HG02763 (cell line): ENCODE results near the gene PSME3IP1.

Source experiments
- ATAC-seq: cut with Tn5 transposase; IDR thresholded peaks from one replicate; pipeline ENCODE4 v1.9.1; 2021; ENCODE audit warnings: mild to moderate bottlenecking, moderate library complexity; ENCODE audit not compliant: unreplicated experiment

The PSME3IP1 gene

DNA sequence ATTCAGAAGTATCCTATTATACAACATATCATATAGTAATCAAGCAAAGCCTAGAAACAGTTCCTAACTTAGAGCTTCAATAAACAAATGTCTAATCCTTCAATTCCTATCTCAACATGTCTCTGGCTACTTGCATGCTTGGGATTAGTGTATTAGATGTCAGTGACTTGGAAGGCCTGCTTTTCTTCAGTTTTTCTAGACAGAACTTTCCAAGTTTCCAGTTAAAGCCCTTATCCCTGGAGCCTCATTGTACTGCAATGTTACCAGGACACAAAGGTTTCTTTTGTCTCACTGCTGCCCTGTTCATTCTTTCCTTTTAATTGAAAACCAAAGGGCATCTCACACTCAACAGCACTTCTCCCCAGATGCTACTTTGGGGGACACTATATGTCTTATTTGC is 16.5 kb downstream of the PSME3IP1 start:
- no peak for ATAC-seq

DNA sequence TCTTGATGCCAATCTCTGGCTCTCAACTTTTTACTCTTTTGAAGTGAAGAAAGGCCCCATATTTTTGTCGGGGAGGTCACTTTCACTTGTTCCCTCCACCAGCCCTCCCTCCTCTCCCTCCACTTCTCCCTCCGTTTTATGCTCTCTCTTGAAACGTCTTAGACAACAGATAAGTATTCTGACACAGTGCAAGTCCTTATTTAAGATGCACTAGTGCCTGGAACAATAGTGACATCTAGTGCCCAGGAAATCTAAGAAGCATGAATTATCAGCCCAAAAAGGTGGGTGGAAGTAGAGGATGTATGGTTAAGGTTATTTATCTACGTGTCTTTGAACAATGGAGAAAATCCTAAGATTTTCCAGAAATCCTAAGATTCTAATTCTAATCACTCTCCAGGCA is 17.9 kb downstream of the PSME3IP1 start:
- ATAC-seq, result no peak

DNA sequence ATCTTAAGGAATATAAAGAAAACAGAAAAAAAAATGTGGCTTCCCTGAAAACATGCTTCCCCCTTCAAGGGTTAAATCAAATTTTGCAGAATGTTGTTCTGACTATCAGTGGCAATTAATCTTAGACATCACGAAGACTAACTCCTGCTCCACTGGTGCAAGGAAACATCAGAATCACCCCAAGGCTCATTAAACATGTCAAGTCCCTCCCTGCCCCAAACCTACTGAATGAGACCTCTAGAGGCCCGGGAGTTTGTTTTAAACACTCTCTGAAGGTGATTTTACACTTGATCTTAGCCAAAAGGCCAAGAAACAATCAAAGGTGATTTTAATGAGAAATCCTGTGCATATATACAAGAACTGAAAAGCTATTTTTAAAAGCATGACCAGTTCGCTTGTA is 18.3 kb downstream of the PSME3IP1 start:
- ATAC-seq, result no peak

DNA sequence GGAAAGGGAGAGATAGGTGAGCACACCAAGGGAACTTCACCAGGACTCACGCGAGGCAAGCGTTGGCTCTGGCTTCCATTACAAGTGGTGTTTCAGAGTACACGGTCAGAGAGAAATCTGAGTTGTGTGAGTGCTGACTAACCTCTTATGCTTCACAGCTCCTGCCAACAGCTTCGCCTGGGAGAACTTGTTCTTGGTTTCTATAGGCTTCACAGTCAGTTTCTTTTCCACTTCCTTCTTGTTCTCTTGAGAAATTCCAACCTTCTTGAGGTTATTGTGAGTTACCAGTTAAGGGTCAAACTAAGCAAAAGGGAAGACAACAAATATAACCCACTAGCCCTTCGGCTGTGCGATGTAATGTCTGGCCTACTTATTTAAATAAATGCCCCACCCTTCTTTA is 18.9 kb downstream of the PSME3IP1 start:
- no peak for ATAC-seq

DNA sequence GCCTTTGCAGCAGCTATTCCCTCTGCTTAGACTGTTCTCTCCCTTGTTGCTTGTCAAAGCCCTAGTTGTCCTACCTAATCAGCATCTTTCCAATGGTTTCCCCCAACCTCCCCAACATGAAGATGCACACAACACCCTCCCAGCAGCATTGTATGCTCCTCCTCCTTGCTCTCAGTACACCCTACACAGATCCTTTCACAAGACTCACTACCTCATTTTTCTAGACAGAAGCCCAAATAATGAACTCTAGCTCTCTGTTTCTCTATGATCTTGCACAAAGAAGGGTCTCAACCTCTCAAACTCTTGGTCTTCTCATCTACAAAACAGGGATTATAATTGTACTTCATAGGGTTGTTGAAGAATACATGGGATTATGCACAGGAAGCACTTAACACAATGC is 19.4 kb downstream of the PSME3IP1 start:
- no peak for ATAC-seq

DNA sequence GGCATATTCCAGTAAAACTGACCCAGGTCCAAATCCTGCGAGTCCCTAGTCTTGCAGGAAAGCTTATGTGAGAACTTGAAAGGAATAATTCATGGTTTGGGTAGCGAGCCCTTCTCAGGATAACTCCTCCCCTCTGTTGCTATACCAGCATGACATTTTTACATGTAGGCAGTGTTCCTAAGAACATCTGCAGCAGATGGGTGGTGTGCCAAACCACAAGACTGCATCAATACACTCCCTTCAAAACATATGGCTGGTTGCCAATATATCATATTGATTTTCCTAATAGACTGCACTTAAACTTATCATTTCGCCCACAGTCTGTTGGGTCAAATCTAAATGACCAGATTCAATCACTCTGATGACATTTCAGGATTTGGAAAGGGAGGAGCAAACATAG is 19.9 kb downstream of the PSME3IP1 start:
- ATAC-seq, result no peak

DNA sequence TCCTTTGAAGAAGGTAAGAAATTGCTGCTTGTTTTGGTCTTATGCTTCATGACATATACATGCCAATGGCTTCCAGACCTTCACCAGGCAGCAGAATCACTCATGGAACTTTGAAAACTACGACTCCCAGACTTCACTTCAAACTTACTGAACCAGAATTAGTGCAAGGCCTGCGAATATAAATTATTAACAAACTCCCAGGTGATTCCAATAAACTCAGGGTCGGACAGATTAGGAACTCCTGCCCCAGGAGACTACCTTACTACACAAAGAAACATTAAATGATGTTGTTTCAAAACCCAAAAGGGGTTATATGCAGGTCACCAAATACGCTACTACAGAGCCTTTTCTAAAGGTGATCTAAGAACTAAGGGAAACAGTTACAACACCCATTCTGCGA is 20.4 kb downstream of the PSME3IP1 start:
- ATAC-seq, result no peak

DNA sequence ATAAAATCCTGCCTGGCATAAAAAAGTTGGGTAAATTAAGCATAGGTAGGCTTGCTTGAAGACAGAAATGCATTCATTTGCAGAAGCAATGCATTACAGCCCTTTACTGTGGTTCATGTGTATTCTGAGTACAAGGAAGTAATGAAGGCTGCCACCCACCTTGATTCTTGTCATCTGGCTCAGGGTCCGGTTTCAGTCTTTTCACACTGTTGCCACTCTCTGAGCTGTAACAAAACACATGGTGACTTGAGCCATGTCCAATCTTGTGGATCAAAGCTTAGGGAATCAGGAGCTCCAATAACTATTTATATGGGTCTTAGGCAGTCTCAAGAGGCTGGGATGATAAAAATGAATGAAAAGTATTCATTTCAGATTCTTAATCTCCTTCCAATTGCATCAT is 22.0 kb downstream of the PSME3IP1 start:
- ATAC-seq, result no peak

DNA sequence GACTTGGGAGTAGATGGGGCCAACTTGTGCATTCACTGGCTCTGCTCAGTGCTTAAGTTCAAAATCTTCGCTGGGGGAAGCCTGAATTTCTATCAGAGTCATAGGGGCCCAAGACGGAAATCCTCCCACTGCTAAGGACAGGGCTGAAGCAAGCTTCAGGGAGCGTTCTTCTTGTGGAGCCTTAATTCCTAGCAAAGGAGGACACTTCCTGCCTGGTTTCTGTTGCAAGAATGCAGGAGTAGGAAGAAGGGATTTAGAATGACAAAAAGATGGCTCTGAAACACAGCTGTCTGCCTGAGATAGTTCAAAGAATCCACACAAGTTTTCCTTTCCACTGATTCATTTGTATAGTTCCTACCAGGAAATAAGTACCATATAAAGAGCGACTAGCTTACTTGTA is 26.4 kb downstream of the PSME3IP1 start:
- no peak for ATAC-seq

DNA sequence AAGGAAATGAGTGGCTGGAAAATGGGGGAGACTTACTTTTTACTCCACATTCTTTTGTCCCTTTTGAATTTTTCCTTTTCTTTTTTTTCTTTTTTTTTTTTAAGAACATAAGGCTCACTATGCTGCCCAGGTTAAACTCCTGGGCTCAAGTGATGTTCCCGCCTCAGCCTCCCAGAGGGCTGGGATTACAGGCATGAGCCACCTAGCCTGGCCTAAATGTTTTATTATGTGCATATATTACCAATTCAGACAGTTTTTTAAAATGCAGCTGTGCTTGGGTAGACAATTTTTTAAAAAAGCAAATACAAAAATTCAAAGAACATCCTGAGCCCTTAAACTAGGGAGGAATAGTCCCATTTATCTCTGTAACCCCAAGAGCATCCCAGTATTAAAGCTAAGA is 28.3 kb downstream of the PSME3IP1 start:
- no peak for ATAC-seq

DNA sequence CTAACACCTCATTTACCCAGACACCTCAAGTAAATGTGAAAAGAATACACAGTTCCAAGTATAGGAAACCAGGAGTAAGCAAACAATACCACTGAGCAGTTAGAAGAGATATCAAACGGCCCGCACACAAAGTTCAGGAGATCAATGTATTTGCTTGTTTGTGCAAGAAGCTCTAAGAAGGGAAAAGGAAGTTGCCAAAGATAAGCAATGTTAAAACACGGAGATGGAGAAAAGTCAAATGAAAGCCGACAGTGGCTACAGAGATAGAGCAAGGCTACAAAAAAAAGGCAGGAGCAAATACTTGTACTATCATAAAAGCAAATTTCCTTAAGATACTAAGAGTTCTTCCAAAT is 29.5 kb downstream of the PSME3IP1 start:
- ATAC-seq, result no peak

DNA sequence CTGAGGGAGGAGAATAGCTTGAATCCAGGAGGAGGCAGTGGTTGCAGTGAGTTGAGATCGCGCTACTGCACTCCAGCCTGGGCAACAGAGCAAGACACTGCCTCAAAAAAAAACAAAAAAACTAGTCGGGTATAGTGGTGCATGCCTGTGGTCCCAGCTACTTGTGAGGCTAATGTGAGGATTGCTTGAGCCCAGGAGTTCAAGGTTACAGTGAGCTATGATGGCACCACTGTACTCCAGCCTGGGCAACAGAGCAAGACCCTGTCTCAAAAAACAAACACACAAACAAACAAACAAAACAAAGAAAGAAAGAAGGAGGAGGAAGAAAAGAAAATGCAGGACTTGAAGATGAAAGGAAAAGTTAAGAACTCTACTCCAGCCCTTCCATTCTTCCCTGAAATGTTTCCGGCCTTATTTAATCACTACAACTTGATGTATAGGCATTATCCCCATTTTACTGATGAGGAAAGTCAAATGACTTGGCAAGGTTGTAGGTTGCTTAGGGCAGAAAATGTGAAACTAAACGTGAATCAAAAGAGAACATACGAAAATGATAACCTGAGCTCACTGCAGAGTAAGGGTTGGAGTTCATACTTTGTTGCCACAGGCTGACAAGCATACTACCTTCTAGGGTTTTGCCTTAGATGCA is 30.0 kb downstream of the PSME3IP1 start:
- no peak for ATAC-seq

DNA sequence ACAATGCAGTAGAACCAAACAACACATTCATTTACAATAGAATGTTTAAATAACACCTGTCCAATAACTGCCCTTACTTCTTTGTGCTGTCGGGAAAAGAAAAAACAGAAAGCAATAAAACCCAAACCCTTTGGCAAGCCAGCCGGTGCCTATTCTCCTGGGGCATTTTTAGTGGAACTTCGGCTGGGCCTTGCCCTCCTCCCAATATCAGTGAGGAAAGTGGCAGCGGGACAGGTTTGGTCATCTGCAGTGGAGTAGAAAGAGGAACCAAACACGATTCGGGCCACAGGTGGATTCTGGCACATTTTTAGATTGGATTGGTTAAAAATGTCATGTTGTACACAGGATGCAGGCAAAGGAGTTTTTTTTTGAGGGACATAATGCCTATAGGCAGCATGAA is 32.0 kb downstream of the PSME3IP1 start:
- ATAC-seq, result no peak

DNA sequence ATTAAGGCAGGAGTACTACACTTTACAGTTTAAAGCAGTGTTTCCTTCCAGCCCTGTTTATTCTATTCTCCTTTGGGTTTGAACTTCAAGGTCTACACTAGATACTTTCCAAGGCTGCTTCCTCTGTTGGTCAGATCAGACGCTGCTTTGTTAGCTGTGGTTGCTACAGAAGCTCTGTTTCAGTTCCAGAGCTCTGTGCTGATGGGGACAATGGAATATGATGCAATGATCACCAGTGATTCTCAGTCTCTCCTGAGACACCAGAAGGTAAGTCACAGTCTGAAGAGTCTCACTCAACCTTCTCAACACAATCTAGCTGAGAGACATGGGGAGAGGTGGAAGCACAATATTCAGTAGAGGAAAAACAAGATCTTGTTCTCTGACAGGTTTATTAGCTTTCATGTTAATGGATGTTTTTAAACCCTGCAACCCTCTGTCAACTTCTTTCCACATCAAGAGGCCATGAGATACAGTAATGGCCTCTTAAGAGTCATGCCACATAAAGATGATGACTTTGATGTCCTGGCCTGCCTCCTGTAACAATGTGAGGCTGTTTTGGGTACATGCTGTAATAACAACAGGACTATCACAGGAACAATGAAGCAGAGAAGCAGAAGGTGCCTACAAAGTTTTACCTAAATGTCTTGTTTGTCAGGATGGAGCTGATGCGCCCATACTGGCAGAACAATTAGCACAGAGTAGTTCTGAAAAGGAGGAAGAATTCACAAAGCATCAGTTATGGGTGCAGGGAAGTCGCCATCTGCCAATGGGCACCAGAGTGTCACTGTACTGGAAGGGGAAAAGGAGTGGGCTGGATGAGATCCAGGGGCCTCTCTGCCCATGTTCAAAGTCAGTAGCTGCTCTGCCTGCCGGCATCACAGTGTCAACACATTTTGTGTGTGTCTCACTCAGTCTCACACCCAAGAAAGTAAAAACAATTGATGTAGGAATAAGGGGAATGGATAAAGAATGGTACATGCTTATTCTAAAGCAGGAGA is 33.4 kb downstream of the PSME3IP1 start:
- no peak for ATAC-seq

DNA sequence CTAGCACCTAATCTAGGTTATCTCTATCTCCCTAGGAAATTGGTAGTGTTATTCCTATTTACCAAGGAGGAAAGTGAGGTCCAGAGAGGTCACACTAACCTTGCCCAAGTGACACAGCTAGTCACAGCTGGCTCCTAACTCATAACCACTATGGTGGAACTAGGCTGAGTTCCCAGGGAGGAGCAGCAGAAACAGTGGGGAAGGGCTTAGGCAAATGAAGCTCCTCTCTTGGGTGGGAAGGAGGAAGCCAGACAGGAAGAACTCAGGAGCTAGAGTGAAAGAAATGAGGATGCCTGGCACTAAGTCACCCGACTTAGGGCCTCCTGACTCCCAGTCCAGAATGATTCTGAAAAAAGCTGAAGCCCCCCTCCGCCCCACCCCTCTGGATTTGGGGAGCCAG is 34.5 kb downstream of the PSME3IP1 start:
- no peak for ATAC-seq

DNA sequence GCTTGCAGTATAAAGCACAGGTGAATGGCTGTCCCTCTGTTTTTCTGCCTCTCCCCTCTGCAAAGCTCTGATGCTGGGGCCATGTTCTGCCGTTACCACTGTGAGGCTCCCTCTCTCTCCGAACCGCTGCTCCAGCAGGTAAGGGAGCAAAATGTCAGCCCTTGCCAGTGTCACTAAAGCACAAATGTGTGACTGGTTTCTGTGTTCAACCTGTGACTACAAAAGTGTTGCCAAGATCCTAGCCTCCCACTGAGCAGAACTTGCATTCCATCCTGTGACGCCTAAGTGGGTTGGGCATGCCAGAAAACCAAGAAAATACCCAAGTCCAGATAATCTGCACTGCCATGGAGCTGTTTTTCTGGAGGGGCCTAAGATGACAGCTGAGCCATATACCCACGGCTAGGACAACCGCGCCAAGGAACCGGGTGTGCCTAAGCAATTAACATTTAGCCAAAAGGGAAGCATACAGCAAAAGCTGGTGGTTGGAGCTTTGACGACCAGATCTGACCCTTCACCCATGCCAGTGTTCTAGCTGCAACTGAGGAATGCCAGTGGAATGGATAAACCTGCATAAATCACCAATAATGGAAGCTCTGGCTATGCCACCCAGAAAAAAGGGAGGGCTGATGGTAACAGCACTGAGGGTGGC is 35.0 kb downstream of the PSME3IP1 start:
- ATAC-seq, result no peak

DNA sequence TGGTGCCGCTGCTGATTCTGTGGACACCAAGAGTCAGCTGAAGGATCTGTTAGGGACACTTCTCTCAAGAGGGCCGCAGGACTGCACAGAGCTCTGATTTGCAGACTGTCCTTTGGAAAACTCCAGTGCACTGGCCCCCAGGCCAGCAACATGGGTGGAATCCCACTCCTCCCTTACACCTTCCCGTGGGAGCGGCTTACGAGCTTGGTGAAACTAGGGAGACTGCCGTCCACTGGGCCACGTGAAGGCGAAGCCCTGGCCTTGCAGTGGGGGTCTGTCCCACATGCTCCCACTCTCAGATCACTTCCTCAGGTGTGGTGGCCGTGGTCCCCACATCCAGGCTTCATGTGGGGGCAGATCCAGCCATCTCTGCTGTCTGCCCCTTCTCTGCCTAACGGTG is 36.4 kb downstream of the PSME3IP1 start:
- no peak for ATAC-seq

DNA sequence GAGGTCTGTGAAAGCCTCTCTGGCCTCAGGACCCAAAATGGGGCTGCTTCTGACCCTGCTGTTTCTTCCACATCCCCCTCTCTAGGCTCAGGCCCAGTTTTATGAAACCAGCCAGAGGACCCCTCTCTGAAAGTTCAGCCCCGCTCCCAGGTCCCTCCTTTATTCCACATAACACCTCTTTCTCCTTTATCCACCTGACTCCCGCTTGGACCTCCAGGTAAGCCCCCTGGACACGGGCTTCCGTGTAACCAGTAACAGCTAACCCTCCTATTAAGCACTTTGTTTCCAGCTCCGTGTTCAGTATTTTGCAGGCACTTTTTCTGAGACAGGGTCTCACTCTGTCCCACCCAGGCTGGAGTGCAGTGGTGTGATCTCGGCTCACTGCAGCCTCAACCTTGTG is 37.4 kb downstream of the PSME3IP1 start:
- ATAC-seq, result no peak

DNA sequence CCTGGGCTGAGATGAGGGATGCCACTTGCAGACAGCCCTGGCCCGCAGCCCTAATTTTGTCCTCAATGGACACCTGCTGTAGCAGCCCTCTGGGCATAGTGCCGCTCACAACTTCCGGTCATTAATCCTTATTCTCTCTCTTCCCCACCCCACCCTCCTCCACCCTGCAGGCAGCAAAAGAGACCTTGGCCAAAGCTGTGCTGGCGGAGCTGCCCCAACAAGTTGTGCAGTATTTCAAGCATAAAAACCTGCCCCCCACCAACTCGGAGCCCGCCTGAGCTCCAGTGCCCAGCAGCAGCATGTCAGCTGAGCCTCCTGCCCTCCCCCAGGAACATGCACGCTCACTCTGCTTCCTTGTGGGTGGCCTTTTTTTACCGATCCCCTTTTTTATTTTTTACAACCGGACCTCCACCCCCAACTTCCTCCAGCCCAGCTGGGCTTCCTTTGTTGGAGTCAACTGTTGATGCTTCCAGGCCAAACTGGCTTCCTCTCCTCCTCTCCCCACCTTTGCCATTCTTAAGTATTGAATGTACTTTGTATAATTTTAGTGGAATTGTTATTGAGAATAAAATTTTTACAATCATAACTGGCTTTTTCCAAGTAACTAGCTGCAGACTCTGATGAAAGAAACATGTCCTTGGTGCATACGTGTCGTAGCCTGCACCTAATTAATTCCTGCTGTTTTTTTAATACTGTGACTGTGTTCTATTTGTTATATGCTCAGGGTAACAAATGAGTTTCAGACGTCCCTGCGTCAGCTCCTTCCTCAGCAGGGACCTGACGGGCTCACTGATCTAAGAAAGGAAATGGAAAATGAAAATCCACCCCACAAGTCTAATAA is 38.2 kb downstream of the PSME3IP1 start:
- ATAC-seq, result no peak

DNA sequence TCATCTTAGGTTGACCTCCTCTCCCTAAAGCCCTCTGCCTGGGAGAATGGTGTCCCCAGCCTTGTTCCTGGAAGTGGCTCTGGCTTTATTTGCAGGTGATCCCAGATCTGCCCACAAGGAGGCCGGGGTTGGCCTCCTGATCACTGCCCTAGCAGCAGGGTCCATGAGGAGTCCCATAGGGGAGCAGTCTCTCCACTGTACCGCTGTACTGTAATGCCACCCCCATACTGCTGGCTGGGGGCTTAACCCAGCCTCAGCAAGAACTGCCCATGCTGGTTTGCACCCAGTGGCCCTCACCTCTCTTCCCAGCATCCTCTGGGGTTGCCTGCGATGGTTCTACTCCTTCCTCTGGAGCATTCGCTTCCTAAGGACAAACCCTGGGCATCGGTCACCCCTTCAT is 39.1 kb downstream of the PSME3IP1 start:
- ATAC-seq, result no peak

DNA sequence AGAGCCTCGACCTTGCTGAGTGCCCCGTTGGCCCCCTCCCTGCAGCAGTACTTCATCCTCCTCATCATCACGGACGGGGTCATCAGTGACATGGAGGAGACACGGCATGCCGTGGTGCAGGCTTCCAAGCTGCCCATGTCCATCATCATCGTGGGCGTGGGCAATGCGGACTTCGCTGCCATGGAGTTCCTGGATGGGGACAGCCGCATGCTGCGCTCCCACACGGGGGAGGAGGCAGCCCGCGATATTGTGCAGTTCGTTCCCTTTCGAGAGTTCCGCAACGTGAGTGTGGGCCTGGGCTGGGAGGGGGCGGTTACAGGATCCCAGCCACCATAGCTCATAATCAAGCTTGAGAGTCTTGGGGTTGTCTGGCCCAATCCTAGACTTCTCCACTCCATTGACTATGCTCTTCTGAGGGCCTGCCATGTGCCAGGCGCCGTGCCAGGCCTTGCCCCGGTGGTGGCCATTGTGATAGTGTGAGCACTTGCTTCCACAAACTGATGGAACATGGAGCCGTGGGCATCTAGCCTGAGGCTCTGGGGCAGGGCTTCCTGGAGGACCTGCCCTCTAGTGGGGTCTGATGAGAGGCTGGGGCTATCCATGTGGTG is 39.7 kb downstream of the PSME3IP1 start:
- ATAC-seq, result no peak
